Trophoblast cell (in vitro differentiated cells and primary cell): ENCODE results near the gene TMEM9B.
"Not testable (repeated sequence)": the region's sequence is repeated elsewhere in the genome, so short reads cannot be mapped to it uniquely, and the experiment has no call there.

Experiments
- DNase-seq, 2 donors: peaks; one replicate each; pipeline ENCODE4 v3.0.0-alpha.2; 2016
- H2AFZ ChIP-seq: 2 replicates; pipeline ENCODE4 v1.6.1; 2013; ENCODE audit warnings: low read length, moderate library complexity, mild to moderate bottlenecking; ENCODE audit not compliant: insufficient read depth, poor library complexity
- H2AK5ac ChIP-seq: 2 replicates; pipeline ENCODE4 v1.6.1; 2013; ENCODE audit warnings: mild to moderate bottlenecking, low read length
- H2BK120ac ChIP-seq: 2 replicates; pipeline ENCODE4 v1.6.1; 2013; ENCODE audit warnings: low read length, mild to moderate bottlenecking, moderate library complexity; ENCODE audit not compliant: insufficient read depth, poor library complexity
- H2BK12ac ChIP-seq: 2 replicates; pipeline ENCODE4 v1.6.1; 2013; ENCODE audit warnings: mild to moderate bottlenecking, low read length, moderate library complexity
- H2BK5ac ChIP-seq: 2 replicates; pipeline ENCODE4 v1.6.1; 2013; ENCODE audit warnings: low read length, low read depth, moderate library complexity, mild to moderate bottlenecking; ENCODE audit not compliant: poor library complexity
- H3K14ac ChIP-seq: 2 replicates; pipeline ENCODE4 v1.6.1; 2013; ENCODE audit warnings: mild to moderate bottlenecking, low read length
- H3K18ac ChIP-seq: 2 replicates; pipeline ENCODE4 v1.6.1; 2013; ENCODE audit warnings: mild to moderate bottlenecking, low read length
- H3K23ac ChIP-seq: 2 replicates; pipeline ENCODE4 v1.6.1; 2013; ENCODE audit warnings: low read length
- H3K27ac ChIP-seq: 2 replicates; pipeline ENCODE4 v1.5.1; 2013; ENCODE audit warnings: low read depth, mild to moderate bottlenecking, inconsistent platforms, low read length, moderate library complexity
- H3K27me3 ChIP-seq: 2 replicates; pipeline ENCODE4 v1.6.1; 2013; ENCODE audit warnings: inconsistent platforms, mild to moderate bottlenecking, low read length, moderate library complexity; ENCODE audit not compliant: insufficient read depth
- H3K36me3 ChIP-seq, 2 experiments: 1 replicate in 1 of 2; 2 replicates in 1 of 2; pipeline ENCODE4 v1.6.1; 2013; ENCODE audit warnings: low read length in 2 of 2, mild to moderate bottlenecking in 2 of 2, moderate library complexity in 1 of 2; ENCODE audit not compliant: insufficient read depth in 2 of 2, control insufficient read depth in 1 of 2
- H3K4ac ChIP-seq: 2 replicates; pipeline ENCODE4 v1.6.1; 2013; ENCODE audit warnings: low read depth, mild to moderate bottlenecking, low read length, moderate library complexity
- H3K4me1 ChIP-seq, 2 experiments: 1 replicate in 1 of 2; 2 replicates in 1 of 2; pipeline ENCODE4 v1.6.1; 2013; ENCODE audit warnings: low read length in 2 of 2, mild to moderate bottlenecking in 2 of 2, moderate library complexity in 1 of 2; ENCODE audit not compliant: insufficient read depth in 2 of 2, control insufficient read depth in 1 of 2
- H3K4me2 ChIP-seq: 2 replicates; pipeline ENCODE4 v1.6.1; 2013; ENCODE audit warnings: inconsistent platforms, mild to moderate bottlenecking, low read length, moderate library complexity
- H3K4me3 ChIP-seq: 2 replicates; pipeline ENCODE4 v1.5.1; 2013; ENCODE audit warnings: mild to moderate bottlenecking, low read depth, low read length, inconsistent platforms
- H3K79me1 ChIP-seq: one replicate; pipeline ENCODE4 v1.6.1; 2013; ENCODE audit warnings: low read length
- H3K79me2 ChIP-seq: 2 replicates; pipeline ENCODE4 v1.6.1; 2013; ENCODE audit warnings: low read length, mild to moderate bottlenecking; ENCODE audit not compliant: control insufficient read depth, insufficient read depth, poor library complexity
- H3K9ac ChIP-seq: 2 replicates; pipeline ENCODE4 v1.6.1; 2013; ENCODE audit warnings: mild to moderate bottlenecking, low read length
- H3K9me3 ChIP-seq: 2 replicates; pipeline ENCODE4 v1.6.1; 2013; ENCODE audit warnings: low read depth, mild to moderate bottlenecking, control low read depth, inconsistent platforms, low read length; ENCODE audit not compliant: insufficient read depth
- H4K12ac ChIP-seq: 2 replicates; pipeline ENCODE4 v1.6.1; 2013; ENCODE audit warnings: low read depth, mild to moderate bottlenecking, low read length, moderate library complexity
- H4K8ac ChIP-seq: 2 replicates; pipeline ENCODE4 v1.6.1; 2013; ENCODE audit warnings: low read depth, mild to moderate bottlenecking, low read length, moderate library complexity
- H4K91ac ChIP-seq: one replicate; pipeline ENCODE4 v1.6.1; 2013; ENCODE audit warnings: low read depth, mild to moderate bottlenecking, low read length, moderate library complexity
- WGBS: extraction: QIAGEN DNeasy Blood & Tissue Kit; methylation state at CpG from one replicate; pipeline ENCODE4 v1.1.7; 2013; ENCODE audit warnings: missing lambda C conversion rate; ENCODE audit not compliant: insufficient read length, insufficient coverage; ENCODE audit errors: extremely low coverage; 5-methylcytosine and 5-hydroxymethylcytosine counted together

TMEM9B gene

GRCh38 chr11:8941341-8942103 lies 22.7 kb downstream of the TMEM9B start:
- no CpG with 5 or more reads among the region's 8 CpGs for WGBS

DNA sequence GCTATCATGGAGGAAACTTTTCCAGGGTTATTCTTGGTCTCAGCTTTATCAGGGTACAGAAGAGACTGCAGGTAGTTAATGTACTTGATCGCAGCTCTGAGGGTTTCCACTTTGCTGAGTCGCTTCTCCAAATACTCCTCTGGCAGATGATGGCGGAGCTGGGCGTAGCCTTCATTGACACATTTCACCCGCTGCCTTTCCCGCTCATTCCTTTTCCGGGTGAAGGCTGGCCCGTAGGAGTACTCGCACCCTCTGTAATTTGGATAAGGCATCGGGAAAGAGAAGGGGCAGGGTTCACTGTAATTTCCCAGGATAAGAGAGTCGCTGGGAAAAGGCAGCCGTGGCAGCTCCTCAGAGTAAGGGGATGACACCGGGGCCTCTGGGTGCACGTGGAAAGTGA lies 26.6 kb downstream of the TMEM9B start:
- no peak overlapping the region for H2BK12ac ChIP-seq
- no peaks in the 10 kb centered on the region for H3K79me1 ChIP-seq
- H2BK120ac ChIP-seq, result no peak overlapping the region
- no peak overlapping the region for H3K14ac ChIP-seq
- no CpG with 5 or more reads among the region's 14 CpGs for WGBS
- no peak overlapping the region for H3K23ac ChIP-seq
- H3K27me3 ChIP-seq, result no peaks in the 10 kb centered on the region
- H3K4me2 ChIP-seq, result no peak overlapping the region
- no peak for DNase-seq
- no peak overlapping the region for H2BK5ac ChIP-seq
- no peaks in the 10 kb centered on the region for H3K79me2 ChIP-seq
- H3K4ac ChIP-seq, result no peak overlapping the region
- peaks cover 3 to 9% of the 10 kb centered on the region in 2 experiments for H3K4me1 ChIP-seq
- no peaks in the 10 kb centered on the region for H3K36me3 ChIP-seq
- no peak overlapping the region for H4K91ac ChIP-seq
- no peak overlapping the region for H3K4me3 ChIP-seq
- no peak overlapping the region for H2AFZ ChIP-seq
- no peaks in the 10 kb centered on the region for H3K9me3 ChIP-seq
- no peak overlapping the region for H4K12ac ChIP-seq
- H3K9ac ChIP-seq, result no peak overlapping the region
- no peak overlapping the region for H3K27ac ChIP-seq
- no peak overlapping the region for H2AK5ac ChIP-seq
- no peak overlapping the region for H3K18ac ChIP-seq
- H4K8ac ChIP-seq, result no peak overlapping the region

More at GRCh38 chr11:8941341-8942103, 22.7 kb downstream of the TMEM9B start:
- Histone ChIP-seq H3K27me3 (no peaks in the 10 kb centered on the region), H3K4me3 (no peak overlapping the region), H4K91ac (no peak overlapping the region), H3K4me1 (no peaks in the 10 kb centered on the region), H3K14ac (no peak overlapping the region), H3K4ac (no peak overlapping the region), H2BK12ac (no peak overlapping the region), H4K12ac (no peak overlapping the region), H3K23ac (no peak overlapping the region), H3K79me1 (no peaks in the 10 kb centered on the region), H2AK5ac (no peak overlapping the region), H2AFZ (no peak overlapping the region), H2BK120ac (no peak overlapping the region), H4K8ac (no peak overlapping the region), H3K9me3 (no peaks in the 10 kb centered on the region), H3K27ac (no peak overlapping the region), H3K36me3 (no peaks in the 10 kb centered on the region), H2BK5ac (no peak overlapping the region), H3K4me2 (no peak overlapping the region), H3K18ac (no peak overlapping the region), H3K79me2 (no peaks in the 10 kb centered on the region), H3K9ac (no peak overlapping the region)
- no peak for DNase-seq

GRCh38 chr11:8937159-8937558 lies 27.1 kb downstream of the TMEM9B start:
- Histone ChIP-seq H3K14ac (no peak overlapping the region), H4K91ac (no peak overlapping the region), H3K18ac (no peak overlapping the region), H2BK5ac (no peak overlapping the region), H2AK5ac (no peak overlapping the region), H3K36me3 (no peaks in the 10 kb centered on the region), H2AFZ (no peak overlapping the region), H3K79me1 (no peaks in the 10 kb centered on the region), H3K4me1 (peaks cover 4 to 11% of the 10 kb centered on the region in 2 experiments), H3K4me3 (no peak overlapping the region), H3K79me2 (no peaks in the 10 kb centered on the region), H2BK120ac (no peak overlapping the region), H3K27ac (no peak overlapping the region), H3K9me3 (no peaks in the 10 kb centered on the region), H3K9ac (no peak overlapping the region), H2BK12ac (no peak overlapping the region), H4K8ac (no peak overlapping the region), H4K12ac (no peak overlapping the region), H3K27me3 (no peaks in the 10 kb centered on the region), H3K4me2 (no peak overlapping the region), H3K4ac (no peak overlapping the region), H3K23ac (no peak overlapping the region)
- DNase-seq, result peak in 1 of 2 donors; percentile 29
- no CpG with 5 or more reads among the region's 10 CpGs for WGBS

DNA sequence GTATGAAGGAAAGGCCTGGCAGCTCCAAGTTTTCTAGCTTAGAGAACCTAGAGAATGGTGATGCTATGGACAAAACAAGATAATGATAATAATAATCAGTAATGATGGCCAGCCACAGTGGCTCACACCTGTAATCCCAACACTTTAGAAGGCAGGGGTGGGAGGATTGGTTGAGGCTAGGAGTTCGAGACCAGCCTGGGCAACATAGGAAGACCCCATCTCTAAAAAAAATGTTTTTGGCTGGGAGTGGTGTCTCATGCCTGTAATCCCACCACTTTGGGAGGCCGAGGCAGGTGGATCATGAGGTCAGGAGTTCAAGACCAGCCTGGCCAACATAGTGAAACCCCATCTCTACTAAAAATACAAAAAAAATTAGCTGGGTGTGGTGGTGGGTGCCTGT lies 28.5 kb downstream of the TMEM9B start:
- H4K12ac ChIP-seq, H3K4me3 ChIP-seq, H3K27me3 ChIP-seq, H3K27ac ChIP-seq, H3K9me3 ChIP-seq, H2BK12ac ChIP-seq, H2AK5ac ChIP-seq, H3K23ac ChIP-seq, H3K36me3 ChIP-seq, H2BK5ac ChIP-seq, DNase-seq, H3K79me2 ChIP-seq, H2BK120ac ChIP-seq, H4K91ac ChIP-seq, H3K9ac ChIP-seq, H3K79me1 ChIP-seq, H4K8ac ChIP-seq, H3K4me2 ChIP-seq, H3K4ac ChIP-seq, H2AFZ ChIP-seq, H3K14ac ChIP-seq, H3K18ac ChIP-seq: not testable (repeated sequence)
- no CpG with 5 or more reads among the region's 2 CpGs for WGBS
- peaks cover 4 to 11% of the 10 kb centered on the region in 2 experiments for H3K4me1 ChIP-seq
